Urinary bladder (tissue), 4 donors: ENCODE measurements around the gene RNF217. TPM values are rescaled to one million over a fixed set of nuclear protein-coding genes. Genes with fewer than 3 reads are reported as not detected.

Experiments used
- DNase-seq: peaks from one replicate; pipeline ENCODE4 v3.0.0-alpha.2; 2015; ENCODE audit errors: extremely low spot score
- H3K27ac ChIP-seq: one replicate; pipeline ENCODE4 v1.5.1; 2013; ENCODE audit warnings: low read depth, mild to moderate bottlenecking, moderate library complexity
- H3K36me3 ChIP-seq: one replicate; pipeline ENCODE4 v1.6.1; 2013; ENCODE audit warnings: mild to moderate bottlenecking, moderate library complexity; ENCODE audit not compliant: insufficient read depth
- H3K4me1 ChIP-seq: one replicate; pipeline ENCODE4 v1.6.1; 2013; ENCODE audit warnings: mild to moderate bottlenecking, moderate library complexity; ENCODE audit not compliant: insufficient read depth
- H3K4me3 ChIP-seq: one replicate; pipeline ENCODE4 v1.5.1; 2013; ENCODE audit warnings: low read depth, low read length
- WGBS: extraction: QIAGEN DNeasy Blood & Tissue Kit; methylation state at CpG from one replicate; pipeline ENCODE4 v1.1.7; 2013; 5-methylcytosine and 5-hydroxymethylcytosine counted together
- polyA plus RNA-seq: library from polyadenylated mRNA; stranded (reverse); fragments of 200-250 nt; gene quantifications from one replicate; pipeline ENCODE4 v1.2.3, GENCODE V29; 2013
- total RNA-seq: library from RNA; depleted of rRNA; stranded (reverse); fragments of >200 nt; gene quantifications from one replicate; pipeline ENCODE4 v1.2.3, GENCODE V29; 2014
- donor health status: healthy with polysubstance abuse.
- donor health status: healthy.

Gene RNF217
- total and polyA plus RNA-seq, 2 donors = 7.9 to 51.7 TPM

DNA sequence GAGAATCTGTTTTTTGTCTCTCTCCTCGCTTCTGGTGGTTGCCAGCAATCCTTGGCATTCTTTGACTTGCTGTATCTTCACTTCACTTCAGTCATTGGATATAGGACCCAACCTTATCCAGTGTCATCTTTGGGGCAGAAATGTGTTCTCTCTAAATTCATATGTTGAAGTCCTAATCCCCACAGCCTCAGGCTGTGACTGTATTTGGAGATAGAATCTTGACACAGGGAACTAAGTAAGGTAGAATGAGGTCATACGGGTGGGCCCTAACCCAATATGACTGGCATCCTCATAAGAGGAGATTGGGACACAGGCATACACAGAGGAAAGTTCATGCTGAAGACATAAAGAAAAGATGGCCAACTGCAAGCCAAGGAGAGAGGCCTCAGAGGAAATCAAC lies 139.4 kb downstream of the RNF217 start:
- no peaks in the 10 kb centered on the region for H3K4me1 ChIP-seq
- no peak for DNase-seq
- no peaks in the 10 kb centered on the region for H3K36me3 ChIP-seq
- no peak overlapping the region for H3K27ac ChIP-seq
- H3K4me3 ChIP-seq = no peak overlapping the region
- 62% methylated on average over 2 of the region's 2 CpGs for WGBS

GRCh38 chr6:125102411-125102810 lies 140.2 kb downstream of the RNF217 start:
- no peak overlapping the region for H3K27ac ChIP-seq
- WGBS = 66% methylated on average over 3 of the region's 3 CpGs
- no peaks in the 10 kb centered on the region for H3K36me3 ChIP-seq
- H3K4me3 ChIP-seq = no peak overlapping the region
- DNase-seq = no peak
- no peaks in the 10 kb centered on the region for H3K4me1 ChIP-seq

DNA sequence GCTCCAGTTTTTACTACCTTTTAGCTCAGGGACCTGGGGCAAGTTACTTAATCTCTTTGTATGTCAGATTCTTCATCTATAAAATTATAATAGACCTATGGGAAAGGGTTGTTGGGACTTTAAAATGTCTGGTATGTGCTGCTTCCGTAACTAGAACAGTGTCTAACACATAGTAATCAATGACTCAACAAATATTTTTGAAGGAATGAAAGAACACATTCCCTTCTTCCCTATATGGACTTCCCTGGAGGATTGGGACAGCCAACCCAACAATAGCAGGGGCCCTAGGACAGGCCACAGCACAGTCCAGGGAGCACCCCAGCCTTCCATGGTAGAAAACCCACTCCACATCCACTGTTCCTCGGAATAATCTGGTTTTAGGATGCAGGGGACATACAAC lies 140.7 kb downstream of the RNF217 start:
- DNase-seq = no peak
- H3K4me1 ChIP-seq = no peaks in the 10 kb centered on the region
- H3K4me3 ChIP-seq = no peak overlapping the region
- H3K36me3 ChIP-seq = no peaks in the 10 kb centered on the region
- no peak overlapping the region for H3K27ac ChIP-seq
- WGBS = 63% methylated on average over 2 of the region's 2 CpGs

- Histone ChIP-seq H3K36me3 (no peaks in the 10 kb centered on the region), H3K4me1 (no peaks in the 10 kb centered on the region), H3K27ac (no peak overlapping the region), H3K4me3 (no peak overlapping the region)
- 29% methylated on average over 4 of the region's 4 CpGs for WGBS
- DNase-seq = no peak
Observed at GRCh38 chr6:125104425-125104824, 142.2 kb downstream of the RNF217 start.

GRCh38 chr6:125107048-125107447 lies 144.8 kb downstream of the RNF217 start:
- 80% methylated on average over 5 of the region's 5 CpGs for WGBS
- H3K36me3 ChIP-seq = no peaks in the 10 kb centered on the region
- H3K27ac ChIP-seq = no peak overlapping the region
- DNase-seq = no peak
- H3K4me1 ChIP-seq = no peaks in the 10 kb centered on the region
- H3K4me3 ChIP-seq = no peak overlapping the region

DNA sequence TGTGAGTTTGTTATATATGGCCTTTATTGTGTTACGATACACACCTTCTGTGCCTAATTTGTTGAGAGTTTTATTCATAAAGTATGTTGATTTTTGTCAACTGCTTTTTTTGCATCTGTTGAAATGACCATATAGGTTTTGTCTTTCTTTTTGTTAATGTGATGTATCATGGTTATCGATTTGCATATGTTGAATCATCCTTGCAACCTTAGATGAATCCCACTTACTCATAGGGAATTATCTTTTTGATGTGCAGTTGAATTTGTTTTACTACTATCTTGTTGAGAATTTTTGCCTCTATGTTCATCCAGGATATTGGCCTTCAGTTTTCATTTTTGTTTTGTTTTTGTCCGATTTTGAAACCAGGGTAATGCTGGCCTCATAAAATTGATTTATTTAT lies 145.7 kb downstream of the RNF217 start:
- H3K4me1 ChIP-seq = no peaks in the 10 kb centered on the region
- no peak overlapping the region for H3K27ac ChIP-seq
- no peak overlapping the region for H3K4me3 ChIP-seq
- WGBS = 95% methylated on average over 3 of the region's 3 CpGs
- H3K36me3 ChIP-seq = no peaks in the 10 kb centered on the region
- DNase-seq = no peak

GRCh38 chr6:125110056-125110455 lies 147.8 kb downstream of the RNF217 start:
- 97% methylated on average over 1 of the region's 1 CpG for WGBS

GRCh38 chr6:125111219-125111983 lies 149.2 kb downstream of the RNF217 start:
- no peak for DNase-seq
- H3K36me3 ChIP-seq = no peaks in the 10 kb centered on the region
- 89% methylated on average over 4 of the region's 4 CpGs for WGBS

More at GRCh38 chr6:125110056-125110455, 147.8 kb downstream of the RNF217 start:
- H3K4me1 ChIP-seq = no peaks in the 10 kb centered on the region
- H3K36me3 ChIP-seq = no peaks in the 10 kb centered on the region
- H3K27ac ChIP-seq = no peak overlapping the region
- H3K4me3 ChIP-seq = no peak overlapping the region
- no peak for DNase-seq

DNA sequence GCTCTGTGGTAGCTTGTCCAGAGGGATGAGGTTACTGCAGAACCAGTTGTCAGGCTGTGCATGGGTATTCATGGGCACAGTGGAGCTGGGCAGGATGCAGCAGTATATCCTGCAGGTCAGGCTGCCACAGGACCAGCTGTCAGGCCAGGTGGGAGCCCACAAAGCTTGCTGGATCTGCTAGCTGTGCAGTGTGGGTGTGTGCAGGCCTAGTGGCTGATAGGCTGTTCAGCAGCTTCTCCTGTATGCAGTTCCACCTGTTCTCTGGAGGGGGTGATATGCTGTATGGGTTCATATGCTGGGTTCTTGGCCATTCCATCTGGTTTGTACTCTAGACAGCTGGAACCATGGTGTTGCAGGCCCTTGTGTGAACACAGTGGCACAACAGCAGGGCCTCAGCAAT lies 150.7 kb downstream of the RNF217 start:
- H3K4me1 ChIP-seq = no peaks in the 10 kb centered on the region
- DNase-seq = no peak
- no peak overlapping the region for H3K27ac ChIP-seq
- no peaks in the 10 kb centered on the region for H3K36me3 ChIP-seq
- H3K4me3 ChIP-seq = no peak overlapping the region

More at GRCh38 chr6:125111219-125111983, 149.2 kb downstream of the RNF217 start:
- Histone ChIP-seq H3K4me1 (no peaks in the 10 kb centered on the region), H3K4me3 (no peak overlapping the region), H3K27ac (no peak overlapping the region)

GRCh38 chr6:125114248-125114858 lies 152.1 kb downstream of the RNF217 start:
- Histone ChIP-seq H3K36me3 (no peaks in the 10 kb centered on the region), H3K4me3 (no peak overlapping the region), H3K27ac (no peak overlapping the region), H3K4me1 (no peaks in the 10 kb centered on the region)
- WGBS = 1% methylated on average over 1 of the region's 1 CpG
- DNase-seq = no peak

DNA sequence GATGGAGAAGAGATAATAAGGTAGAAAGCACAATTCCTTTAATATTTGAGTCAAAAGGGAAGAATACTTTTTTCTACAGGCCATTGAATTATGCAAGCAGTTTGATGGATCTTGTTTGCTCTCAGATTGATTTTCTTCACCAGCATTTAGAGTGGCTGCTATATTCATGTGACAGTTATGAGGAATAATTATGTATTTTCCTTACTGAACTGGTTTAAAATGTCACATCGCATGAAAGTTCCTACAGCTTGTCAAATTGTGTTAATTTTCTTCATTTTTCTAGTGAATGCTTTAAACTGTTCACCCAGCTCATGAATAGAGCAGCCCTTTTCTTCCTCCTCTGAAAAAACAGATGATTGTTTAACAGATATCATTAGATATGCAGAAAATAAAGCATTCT lies 153.9 kb downstream of the RNF217 start:
- H3K4me3 ChIP-seq = no peak overlapping the region
- H3K4me1 ChIP-seq = no peaks in the 10 kb centered on the region
- 81% methylated on average over 1 of the region's 1 CpG for WGBS
- no peak overlapping the region for H3K27ac ChIP-seq
- no peaks in the 10 kb centered on the region for H3K36me3 ChIP-seq
- no peak for DNase-seq

DNA sequence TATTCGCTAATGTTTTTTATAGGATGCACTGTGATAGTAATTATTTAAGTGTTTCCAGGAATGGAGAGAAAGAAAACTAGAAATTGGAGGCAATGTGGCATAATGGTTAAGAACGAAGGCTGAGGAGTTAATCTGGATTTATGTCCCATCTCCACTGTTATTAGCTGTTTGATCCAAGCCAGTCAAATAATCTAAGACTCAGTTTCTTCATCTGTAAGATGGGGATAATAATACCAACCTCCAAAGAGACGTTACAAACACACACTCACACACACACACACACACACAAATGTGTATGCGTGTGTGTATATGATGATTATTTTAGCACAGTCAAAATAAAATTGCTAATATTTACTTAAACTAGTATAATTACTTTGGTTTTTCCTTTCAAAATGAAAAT lies 154.5 kb downstream of the RNF217 start:
- WGBS = 91% methylated on average over 4 of the region's 4 CpGs
- Histone ChIP-seq H3K4me1 (no peaks in the 10 kb centered on the region), H3K4me3 (no peak overlapping the region), H3K27ac (no peak overlapping the region), H3K36me3 (no peaks in the 10 kb centered on the region)
- DNase-seq = no peak

DNA sequence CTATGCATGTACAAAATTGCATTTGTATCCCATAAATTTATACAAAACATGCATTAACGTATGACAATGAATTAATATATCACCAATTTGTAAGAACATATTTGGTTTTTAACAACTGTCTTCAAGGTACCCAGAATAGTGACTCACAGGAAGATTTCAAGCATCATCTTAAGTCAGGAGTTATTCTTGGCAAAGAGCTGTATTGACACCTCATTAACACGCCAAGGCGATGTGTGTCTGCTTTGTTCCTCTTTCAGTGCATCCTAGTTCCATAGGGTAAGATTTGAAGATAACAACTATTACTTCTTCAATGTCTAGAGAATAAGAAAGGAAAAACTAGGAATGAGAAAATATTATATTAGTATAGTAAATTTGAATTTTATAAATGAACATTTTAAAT lies 155.6 kb downstream of the RNF217 start:
- Histone ChIP-seq H3K27ac (no peak overlapping the region), H3K4me3 (no peak overlapping the region), H3K4me1 (no peaks in the 10 kb centered on the region), H3K36me3 (no peaks in the 10 kb centered on the region)
- 84% methylated on average over 3 of the region's 3 CpGs for WGBS
- no peak for DNase-seq

DNA sequence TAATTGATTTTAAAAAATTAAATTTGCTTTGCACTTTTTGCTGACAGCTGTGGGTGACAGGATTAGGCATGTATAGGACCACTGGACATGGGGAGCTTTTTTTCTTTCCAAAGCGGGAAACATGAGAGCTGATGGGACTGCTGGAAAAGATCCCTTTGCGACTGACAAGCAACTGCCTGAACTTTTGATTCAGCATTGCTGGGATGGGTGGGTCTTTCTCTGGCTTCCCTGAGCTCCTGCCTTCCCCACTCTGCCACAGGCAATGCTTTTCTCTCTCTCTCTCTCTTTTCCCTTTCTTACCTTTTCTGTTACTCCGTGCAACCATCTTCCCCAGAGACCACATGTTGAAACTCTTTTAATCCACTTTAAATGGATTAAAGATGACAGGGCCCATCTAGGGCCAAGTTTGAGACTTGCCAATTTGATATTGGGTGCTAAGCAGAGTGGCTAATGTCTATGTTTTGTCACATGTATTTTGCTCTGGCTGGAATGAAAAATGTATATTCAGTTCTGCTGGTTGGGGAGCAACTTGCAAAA lies 157.9 kb downstream of the RNF217 start:
- H3K4me1 ChIP-seq = no peaks in the 10 kb centered on the region
- WGBS = 74% methylated on average over 3 of the region's 3 CpGs
- H3K27ac ChIP-seq = no peak overlapping the region
- no peaks in the 10 kb centered on the region for H3K36me3 ChIP-seq
- DNase-seq = no peak
- H3K4me3 ChIP-seq = no peak overlapping the region
